SK-N-SH (cell line): ENCODE measurements around the gene MAB21L3. TPM values are rescaled to one million over a fixed set of nuclear protein-coding genes. Genes with fewer than 3 reads are reported as not detected.

Experiments
- CTCF ChIA-PET: fragments of 300-600, 350-600 bp; formaldehyde crosslinking; extraction: SDS; loops from one replicate; lab custom pipeline; 2021; lab: Yijun Ruan, JAX
- POLR2A ChIA-PET: fragments of 350-600 bp; sonication (Branson Sonifier 250); formaldehyde crosslinking; extraction: SDS; loops from one replicate; lab custom pipeline; 2020; ENCODE audit warnings: antibody characterized with exemption, inconsistent platforms; lab: Yijun Ruan, JAX
- DNase-seq: peaks from one replicate; pipeline ENCODE4 v3.0.0; 2012
- H2AFZ ChIP-seq: fragments of 200-600 bp; sonication (generic); 2 replicates; pipeline ENCODE4 v1.8.1; 2016; ENCODE audit warnings: antibody characterized with exemption, mild to moderate bottlenecking, low read depth
- H3F3A ChIP-seq: fragments of 200-600 bp; sonication (generic); replicated peaks from 2 replicates; pipeline ENCODE3; 2016; ENCODE audit warnings: antibody characterized with exemption, mild to moderate bottlenecking; ENCODE audit not compliant: insufficient read depth
- H3K27ac ChIP-seq, 2 experiments: fragments of 200-500 bp in 1 of 2; fragments of 200-600 bp in 1 of 2; sonication (Bioruptor generic) in 1 of 2; sonication (generic), shearing (Covaris generic) in 1 of 2; 2 replicates each; pipeline versions ENCODE4 v1.5.1 to v1.6.1; 2014 to 2016; ENCODE audit warnings: low read depth in 2 of 2, inconsistent platforms in 1 of 2, low read length in 1 of 2, mild to moderate bottlenecking in 1 of 2, mixed read lengths in 1 of 2
- H3K27me3 ChIP-seq: fragments of 200-600 bp; sonication (generic), shearing (Covaris generic); 2 replicates; pipeline ENCODE4 v1.6.1; 2016; ENCODE audit warnings: mixed run types; ENCODE audit not compliant: insufficient read depth
- H3K36me3 ChIP-seq, 2 experiments: fragments of 200-500 bp in 1 of 2; fragments of 200-600 bp in 1 of 2; sonication (Bioruptor generic) in 1 of 2; sonication (generic) in 1 of 2; replicated peaks in 1 of 2; 2 replicates each; pipeline versions ENCODE3 to v1.5.1; 2014 to 2016; ENCODE audit warnings: low read length in 1 of 2, mild to moderate bottlenecking in 1 of 2; ENCODE audit not compliant: insufficient read depth in 2 of 2, control insufficient read depth in 1 of 2
- H3K4me1 ChIP-seq, 2 experiments: fragments of 200-500 bp in 1 of 2; fragments of 200-600 bp in 1 of 2; sonication (Bioruptor generic) in 1 of 2; sonication (generic), shearing (Covaris generic) in 1 of 2; 2 replicates each; pipeline versions ENCODE4 v1.5.1 to v1.6.1; 2014 to 2016; ENCODE audit warnings: low read depth in 1 of 2, low read length in 1 of 2, mixed run types in 1 of 2; ENCODE audit not compliant: insufficient read depth in 2 of 2, control insufficient read depth in 1 of 2
- H3K4me2 ChIP-seq: fragments of 200-600 bp; sonication (generic), shearing (Covaris generic); 2 replicates; pipeline ENCODE4 v1.6.1; 2017; ENCODE audit warnings: mixed run types
- H3K4me3 ChIP-seq, 2 experiments: fragments of 200-500 bp in 1 of 2; fragments of 200-600 bp in 1 of 2; sonication (Bioruptor generic) in 1 of 2; sonication (generic), shearing (Covaris generic) in 1 of 2; 2 replicates each; pipeline versions ENCODE4 v1.5.1 to v1.8.1; 2014 to 2016; ENCODE audit warnings: low read depth in 2 of 2, inconsistent platforms in 1 of 2, low read length in 1 of 2, mild to moderate bottlenecking in 1 of 2, mixed read lengths in 1 of 2, moderate library complexity in 1 of 2
- H3K79me2 ChIP-seq: fragments of 200-600 bp; sonication (generic); 2 replicates; pipeline ENCODE4 v1.8.1; 2017; ENCODE audit warnings: mild to moderate bottlenecking; ENCODE audit not compliant: insufficient read depth
- H3K9ac ChIP-seq: fragments of 200-600 bp; sonication (generic); 2 replicates; pipeline ENCODE4 v1.6.1; 2017; ENCODE audit warnings: mixed run types
- H3K9me2 ChIP-seq: fragments of 200-600 bp; sonication (generic); 2 replicates; pipeline ENCODE4 v1.6.1; 2017; ENCODE audit warnings: mixed run types
- H3K9me3 ChIP-seq: fragments of 200-600 bp; sonication (generic); 2 replicates; pipeline ENCODE4 v1.6.1; 2017; ENCODE audit warnings: mixed run types, mild to moderate bottlenecking, moderate library complexity
- H4K20me1 ChIP-seq: fragments of 200-600 bp; sonication (generic); 2 replicates; pipeline ENCODE4 v1.6.1; 2017; ENCODE audit warnings: mild to moderate bottlenecking, mixed run types; ENCODE audit not compliant: insufficient read depth
- ELF1 ChIP-seq: IDR thresholded peaks from 2 replicates; pipeline ENCODE4 v1.4.0; 2012
- EZH2phosphoT487 ChIP-seq: fragments of 200-600 bp; sonication (generic); IDR thresholded peaks from 2 replicates; pipeline ENCODE4 v1.6.1; 2017; ENCODE audit warnings: low read depth, mixed run types, mild to moderate bottlenecking, antibody characterized with exemption, moderate library complexity, borderline replicate concordance
- FOXJ3 ChIP-seq: sonication (generic); formaldehyde crosslinking; IDR thresholded peaks from 2 replicates; pipeline ENCODE4 v1.5.1; 2020; ENCODE audit warnings: mild to moderate bottlenecking, missing genetic modification reagents
- GATA2 ChIP-seq: sonication (generic); formaldehyde crosslinking; IDR thresholded peaks from 2 replicates; pipeline ENCODE4 v1.5.0; 2020; ENCODE audit warnings: mild to moderate bottlenecking, missing genetic modification reagents
- JUND ChIP-seq: IDR thresholded peaks from 2 replicates; pipeline ENCODE4 v1.4.0; 2012
- MXI1 ChIP-seq: IDR thresholded peaks from 2 replicates; pipeline ENCODE4 v1.6.1; 2012; ENCODE audit warnings: mild to moderate bottlenecking, low read depth, low read length, improper control_type of control experiment
- PBX3 ChIP-seq: IDR thresholded peaks from 2 replicates; pipeline ENCODE4; 2012
- RAD21 ChIP-seq: IDR thresholded peaks from 2 replicates; pipeline ENCODE4 v1.6.1; 2012; ENCODE audit warnings: mild to moderate bottlenecking, low read length
- RCOR1 ChIP-seq: fragments of 150-350 bp; IDR thresholded peaks from 2 replicates; pipeline ENCODE4 v1.6.1; 2017; ENCODE audit warnings: antibody characterized with exemption, low read length
- REST ChIP-seq: IDR thresholded peaks from 2 replicates; pipeline ENCODE4 v1.6.1; 2012; ENCODE audit warnings: mild to moderate bottlenecking, low read depth, low read length, moderate library complexity
- RFX5 ChIP-seq: IDR thresholded peaks from 2 replicates; pipeline ENCODE4 v1.6.1; 2012; ENCODE audit warnings: mild to moderate bottlenecking, improper control_type of control experiment, low read length
- SMC3 ChIP-seq: IDR thresholded peaks from 2 replicates; pipeline ENCODE4 v1.6.1; 2012; ENCODE audit warnings: low read depth, low read length, improper control_type of control experiment
- TAF1 ChIP-seq: IDR thresholded peaks from 2 replicates; pipeline ENCODE4 v1.6.1; 2012; ENCODE audit warnings: low read depth, mild to moderate bottlenecking, low read length, moderate library complexity, borderline replicate concordance
- USF1 ChIP-seq: IDR thresholded peaks from 2 replicates; pipeline ENCODE4 v1.4.0; 2012; ENCODE audit warnings: low read depth, borderline replicate concordance
- YY1 ChIP-seq: IDR thresholded peaks from 2 replicates; pipeline ENCODE4 v1.4.0; 2012; ENCODE audit warnings: low read depth, mild to moderate bottlenecking
- ZBTB33 ChIP-seq: IDR thresholded peaks from 2 replicates; pipeline ENCODE4 v1.4.0; 2012; ENCODE audit warnings: low read depth, borderline replicate concordance
- WGBS: methylation state at CpG from one replicate; pipeline ENCODE4 v1.1.6; 2017; ENCODE audit warnings: low lambda C conversion rate; 5-methylcytosine and 5-hydroxymethylcytosine counted together
- polyA plus RNA-seq, 3 experiments: library from polyadenylated mRNA; depleted of rRNA; stranded (reverse); fragments of >200 nt; gene quantifications; 2 replicates each; pipeline ENCODE4 v1.2.3, GENCODE V29; 2012

MAB21L3 gene
- polyA plus RNA-seq, 1 of the 3 experiments (the other 2 are of a cell fraction): not detected

- 34% methylated on average over 3 of the region's 3 CpGs for WGBS
- Histone ChIP-seq H3F3A (peaks cover 5% of the 10 kb centered on the region), H3K4me1 (peaks cover 0 to 7% of the 10 kb centered on the region in 2 experiments; a peak in 3 of 4 replicates), H4K20me1 (no peaks in the 10 kb centered on the region), H3K9me3 (no peaks in the 10 kb centered on the region), H3K4me2 (no peak overlapping the region), H2AFZ (no peak overlapping the region), H3K4me3 (no peak overlapping the region), H3K9me2 (no peaks in the 10 kb centered on the region), H3K9ac (no peak overlapping the region), H3K27ac (no peak overlapping the region), H3K36me3 (no peaks in the 10 kb centered on the region), H3K27me3 (no peaks in the 10 kb centered on the region), H3K79me2 (no peaks in the 10 kb centered on the region)
- TF ChIP-seq RCOR1 (no peak), RAD21 (no peak), TAF1 (no peak), GATA2 (CRISPR knock-in tag) (no peak), YY1 (no peak), EZH2phosphoT487 (no peak)
- DNase-seq: no peak
- CTCF ChIA-PET: no interaction called here
- POLR2A ChIA-PET: no interaction called here
These were observed 7.3 kb downstream of the MAB21L3 start for GRCh38 chr1:116118471-116118870.

GRCh38 chr1:116119876-116120275, 8.7 kb downstream of the MAB21L3 start:
- 40% methylated on average over 3 of the region's 3 CpGs for WGBS
- no peaks in the 10 kb centered on the region for H3K9me3 ChIP-seq
- H2AFZ ChIP-seq: no peak overlapping the region
- no peak for TF ChIP-seq ELF1
- TF ChIP-seq TAF1: no peak
- TF ChIP-seq YY1: no peak
- TF ChIP-seq FOXJ3 (CRISPR knock-in tag): no peak
- TF ChIP-seq MXI1: no peak
- no peak for TF ChIP-seq PBX3
- TF ChIP-seq JUND: no peak
- no peak for TF ChIP-seq RCOR1
- TF ChIP-seq ZBTB33: no peak
- no peak for TF ChIP-seq EZH2phosphoT487
- no peak for TF ChIP-seq RFX5
- TF ChIP-seq USF1: no peak
- no peak for TF ChIP-seq REST
- TF ChIP-seq SMC3: no peak
- H3K9me2 ChIP-seq: no peaks in the 10 kb centered on the region
- ChIA-PET POLR2A (no interaction called here), CTCF (interaction anchor here (1.0 to 2.0 kb wide), 2 partner anchors 19 to 365 kb away, joined by 3 to 8 read pairs; no protein-coding TSS in a partner anchor)
- no peaks in the 10 kb centered on the region for H4K20me1 ChIP-seq
- peaks cover 5% of the 10 kb centered on the region for H3F3A ChIP-seq
- no peak for DNase-seq
- H3K4me1 ChIP-seq: peaks cover 0 to 7% of the 10 kb centered on the region in 2 experiments; a peak in 3 of 4 replicates
- H3K36me3 ChIP-seq: no peaks in the 10 kb centered on the region
- H3K9ac ChIP-seq: no peak overlapping the region
- no peaks in the 10 kb centered on the region for H3K79me2 ChIP-seq
- no peak overlapping the region for H3K27ac ChIP-seq
- no peaks in the 10 kb centered on the region for H3K27me3 ChIP-seq
- no peak overlapping the region for H3K4me2 ChIP-seq
- H3K4me3 ChIP-seq: no peak overlapping the region
